ENCODE results near the gene MEGF10.
"Not testable (repeated sequence)": the region's sequence is repeated elsewhere in the genome, so short reads cannot be mapped to it uniquely, and the experiment has no call there.

The MEGF10 gene

DNA sequence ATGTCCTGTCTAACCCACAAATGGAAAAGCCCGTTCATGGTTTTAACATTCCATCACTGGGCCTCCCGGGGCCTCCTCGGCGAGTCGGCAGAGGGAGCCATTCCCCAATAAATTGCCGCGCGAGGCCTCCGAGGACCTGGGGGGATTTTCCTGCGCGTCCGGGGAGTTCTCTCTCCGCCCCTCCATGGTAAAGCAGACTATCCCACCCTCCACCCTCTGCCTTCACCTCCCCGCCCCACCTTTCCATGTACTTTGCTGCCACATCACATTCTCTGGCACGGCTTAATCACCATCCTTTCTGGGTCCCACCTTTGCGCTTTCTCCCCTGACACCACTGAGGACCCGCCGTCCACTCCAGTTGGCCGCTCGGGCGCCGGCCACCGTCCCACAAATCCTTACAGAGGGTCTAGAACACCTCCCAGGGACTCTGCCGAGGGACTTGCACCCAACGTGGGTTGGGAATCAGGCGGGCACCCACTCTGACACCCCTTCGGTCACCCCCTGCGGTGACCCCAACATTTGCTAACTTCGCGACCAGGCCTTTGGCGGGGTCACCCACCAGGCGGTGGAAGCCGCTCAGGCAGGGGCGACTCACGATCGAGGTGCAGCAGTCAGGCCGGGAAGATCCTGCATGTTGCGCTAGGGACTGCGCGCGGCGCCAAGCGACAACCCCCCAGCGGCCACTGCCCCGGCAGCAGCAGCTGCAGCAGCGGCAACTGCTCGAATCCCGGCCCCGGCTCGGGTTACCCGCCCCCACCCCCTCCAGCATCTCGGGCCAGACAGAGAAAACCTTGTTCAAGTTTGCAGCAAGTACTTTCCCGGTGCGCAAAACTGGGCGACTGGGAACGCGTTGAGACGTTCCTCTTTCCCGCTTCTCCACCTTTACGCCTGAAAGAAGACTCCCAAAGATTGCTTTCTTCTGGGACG lies at the start of gene MEGF10:
Gene MEGF10 (plus strand): TSS at position 778 of the 927 bp plus-strand sequence. CDS start 40,513 bp downstream, outside the sequence.
- DNase-seq = no peak

DNA sequence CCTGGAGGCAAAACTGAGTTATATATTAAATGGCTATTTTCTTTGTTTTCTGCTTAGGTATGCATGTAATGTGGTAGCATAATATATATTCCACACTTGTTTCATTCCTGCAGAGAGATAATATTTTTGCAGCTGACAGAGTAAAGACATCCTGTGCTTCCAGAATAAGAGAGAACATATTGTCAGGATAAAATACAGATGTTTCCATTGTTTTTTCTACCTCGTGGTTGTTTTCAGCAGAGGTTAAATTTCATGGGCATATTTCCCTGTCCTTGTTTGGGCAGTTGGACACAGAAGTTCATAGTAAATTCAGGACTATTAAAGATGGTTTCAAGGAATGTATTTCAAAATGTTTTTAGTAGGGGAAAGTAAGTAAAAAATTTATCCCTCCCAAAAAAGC lies 47.6 kb upstream of the MEGF10 start:
- no peak for DNase-seq

DNA sequence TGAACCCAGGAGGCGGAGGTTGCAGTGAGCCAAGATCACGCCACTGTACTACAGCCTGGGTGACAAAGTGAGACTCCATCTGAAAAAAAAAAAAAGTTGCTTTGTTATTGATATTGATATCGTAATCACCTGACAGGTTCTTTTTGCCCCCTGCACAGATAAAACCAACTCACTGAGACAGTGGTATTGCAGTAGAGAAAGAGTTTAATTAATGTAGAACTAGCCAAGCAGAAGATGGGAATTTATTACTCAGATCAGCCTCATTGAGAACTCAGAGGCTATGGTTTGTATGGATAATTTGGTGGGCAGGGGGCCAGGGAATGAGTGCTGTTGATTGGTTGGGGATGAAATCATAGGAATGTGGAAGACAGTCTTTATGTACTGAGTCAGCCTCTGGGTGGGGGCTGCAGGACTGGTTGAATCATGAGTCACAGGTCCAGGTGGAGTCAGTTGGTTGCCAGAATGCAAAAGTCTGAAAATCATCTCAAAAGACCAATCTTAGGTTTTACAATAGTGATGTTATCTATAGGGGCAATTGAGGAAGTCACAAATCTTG lies 35.8 kb upstream of the MEGF10 start:
- no peak for DNase-seq

DNA sequence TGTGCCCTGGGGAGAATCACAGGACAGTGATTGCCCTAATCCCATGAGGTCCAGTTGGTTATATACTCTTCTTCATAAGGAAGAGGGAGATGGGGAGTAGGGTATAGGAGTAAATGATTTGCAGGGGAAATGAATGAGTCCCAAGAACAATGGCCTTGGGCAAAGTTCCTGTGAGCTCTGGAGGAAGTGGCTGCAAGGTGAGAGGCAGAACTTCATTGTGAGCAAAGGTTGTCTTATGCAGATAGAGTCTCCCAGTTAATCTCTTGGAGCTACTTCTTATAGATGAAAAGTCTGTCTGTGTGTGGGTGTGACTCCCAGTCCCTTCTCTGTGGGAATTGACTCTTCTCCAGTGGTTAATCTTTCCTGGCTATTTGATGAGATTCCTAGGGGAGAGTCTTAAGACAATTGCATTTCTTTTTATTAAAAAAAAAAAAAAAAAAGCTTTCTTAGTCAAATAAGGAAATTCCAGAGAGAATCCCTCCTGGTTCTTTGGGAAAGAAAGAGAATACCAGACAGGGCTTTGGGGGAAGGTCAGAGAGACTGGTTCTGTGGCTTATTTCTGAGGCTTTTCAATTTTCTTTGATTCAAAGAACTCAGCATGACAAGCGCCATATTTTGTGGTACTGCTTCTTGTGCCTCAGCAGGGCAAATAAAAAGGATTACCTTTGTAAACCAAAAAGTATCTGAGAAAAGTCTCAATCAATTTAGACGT lies 33.6 kb upstream of the MEGF10 start:
- DNase-seq = no peak

DNA sequence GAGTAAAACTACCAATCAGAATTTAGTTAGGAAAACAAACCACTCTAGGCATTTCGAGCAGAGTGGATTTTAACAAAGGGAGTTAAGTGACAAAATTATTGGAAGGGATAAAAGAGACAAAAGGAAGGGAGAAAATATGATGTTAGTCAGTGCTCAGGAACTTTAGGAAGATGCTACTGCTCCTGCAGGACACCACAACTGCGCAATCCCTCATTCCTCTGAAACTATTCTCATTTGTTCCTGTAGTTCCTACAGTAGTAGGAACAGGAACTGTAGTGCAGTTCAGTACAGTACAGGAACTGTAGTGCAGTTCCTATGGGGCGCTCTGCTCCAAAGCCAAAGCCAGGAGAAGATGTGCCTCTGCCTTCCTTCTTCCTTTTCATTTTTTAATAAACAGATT lies 29.9 kb upstream of the MEGF10 start:
- DNase-seq = no peak

DNA sequence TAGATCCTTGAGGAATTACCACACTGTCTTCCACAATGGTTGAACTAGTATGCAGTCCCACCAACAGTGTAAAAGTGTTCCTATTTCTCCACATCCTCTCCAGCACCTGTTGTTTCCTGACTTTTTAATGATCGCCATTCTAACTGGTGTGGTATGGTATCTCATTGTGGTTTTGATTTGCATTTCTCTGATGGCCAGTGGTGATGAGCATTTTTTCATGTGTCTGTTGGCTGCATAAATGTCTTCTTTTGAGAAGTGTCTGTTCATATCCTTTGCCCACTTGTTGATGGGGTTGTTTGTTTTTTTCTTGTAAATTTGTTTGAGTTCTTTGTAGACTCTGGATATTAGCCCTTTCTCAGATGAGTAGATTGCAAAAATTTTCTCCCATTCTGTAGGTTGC lies 25.1 kb upstream of the MEGF10 start:
- not testable (repeated sequence) for DNase-seq

DNA sequence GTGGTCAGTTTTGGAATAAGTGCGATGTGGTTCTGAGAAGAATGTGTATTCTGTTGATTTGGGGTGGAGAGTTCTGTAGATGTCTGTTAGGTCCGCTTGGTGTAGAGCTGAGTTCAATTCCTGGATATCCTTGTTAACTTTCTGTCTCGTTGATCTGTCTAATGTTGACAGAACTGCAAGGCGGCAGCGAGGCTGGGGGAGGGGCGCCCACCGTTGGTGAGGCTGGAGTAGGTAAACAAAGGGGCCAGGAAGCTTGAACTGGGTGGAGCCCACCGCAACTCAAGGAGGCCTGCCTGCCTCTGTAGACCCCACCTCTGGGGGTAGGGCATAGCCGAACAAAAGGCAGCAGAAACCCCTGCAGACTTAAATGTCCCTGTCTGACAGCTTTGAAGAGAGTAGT lies 22.3 kb upstream of the MEGF10 start:
- DNase-seq = not testable (repeated sequence)

DNA sequence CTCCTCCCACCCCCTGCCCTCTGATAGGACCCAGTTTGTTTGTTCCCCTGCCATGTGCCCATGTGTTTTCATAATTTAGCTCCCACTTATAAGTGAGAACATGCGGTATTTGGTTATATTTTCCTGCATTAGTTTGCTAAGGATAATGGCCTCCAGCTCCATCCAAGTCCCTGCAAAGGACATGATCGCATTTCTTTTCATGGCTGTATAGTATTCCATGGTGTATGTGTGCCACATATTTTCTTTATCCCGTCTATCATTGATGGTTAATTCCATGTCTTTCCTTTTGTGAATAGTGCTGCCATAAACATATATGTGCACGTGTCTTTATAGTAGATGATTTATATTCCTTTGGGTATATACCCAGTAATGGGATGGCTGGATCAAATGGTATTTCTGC lies 19.9 kb upstream of the MEGF10 start:
- DNase-seq = not testable (repeated sequence)

DNA sequence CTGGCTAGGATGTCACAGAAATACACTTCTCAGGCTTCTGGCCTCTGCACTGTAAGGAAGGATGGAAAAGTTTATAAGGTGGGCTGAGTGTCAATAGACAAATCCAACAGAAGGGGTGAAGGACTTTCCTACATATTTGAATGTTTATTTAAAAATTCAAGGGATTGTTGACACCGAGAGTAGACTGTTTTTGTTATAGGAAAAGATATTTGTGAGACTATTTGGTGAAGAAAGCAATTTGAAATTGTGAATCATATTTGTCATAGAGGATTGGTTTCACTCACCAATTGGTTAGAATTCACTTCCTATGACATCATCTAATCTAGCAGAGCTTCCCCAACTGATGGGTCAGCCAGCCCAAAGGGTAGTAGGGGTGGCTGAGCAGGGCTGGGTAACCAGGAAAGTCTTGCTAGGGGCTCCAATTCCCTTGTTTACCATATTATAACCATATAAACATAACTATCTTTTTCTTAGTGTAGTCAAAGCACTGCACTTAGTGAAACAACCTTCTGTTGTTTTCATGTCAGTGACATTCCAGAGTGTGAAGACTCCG lies 14.9 kb upstream of the MEGF10 start:
- no peak for DNase-seq

DNA sequence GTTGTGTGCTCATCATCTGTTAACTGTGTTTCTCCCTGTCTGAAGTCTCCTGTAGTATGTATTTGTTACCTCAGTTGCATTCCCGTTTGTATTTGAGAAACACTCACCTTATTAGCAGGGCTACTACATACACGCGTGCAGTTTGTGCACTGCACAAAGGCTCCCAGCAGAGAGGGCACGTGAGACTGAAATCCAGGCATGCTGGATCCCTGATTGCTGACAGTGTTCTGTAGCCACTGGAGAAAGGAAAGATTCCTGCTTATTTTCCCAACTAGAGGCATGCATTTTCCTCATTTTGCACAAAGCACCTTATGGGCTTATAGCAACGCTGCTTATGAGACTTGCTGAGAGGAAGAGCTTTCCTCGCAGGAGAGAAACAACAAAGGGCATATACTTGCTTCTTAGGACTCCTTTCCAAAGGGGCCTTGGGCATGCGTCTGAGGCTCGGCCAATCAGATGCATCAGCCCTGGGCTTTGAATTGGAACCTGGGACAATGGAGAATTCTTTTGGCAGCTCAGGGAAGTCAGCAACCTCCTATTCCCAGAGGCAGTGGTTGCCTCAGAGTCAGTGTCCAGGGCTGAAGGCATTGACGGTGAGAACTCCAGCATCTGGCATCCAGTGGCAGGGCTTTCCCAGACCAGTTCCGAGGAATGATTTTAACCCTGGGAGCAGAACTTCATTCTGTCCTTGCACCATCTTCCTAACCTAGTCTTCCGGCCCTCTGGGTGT lies 9.9 kb upstream of the MEGF10 start:
- DNase-seq = no peak

DNA sequence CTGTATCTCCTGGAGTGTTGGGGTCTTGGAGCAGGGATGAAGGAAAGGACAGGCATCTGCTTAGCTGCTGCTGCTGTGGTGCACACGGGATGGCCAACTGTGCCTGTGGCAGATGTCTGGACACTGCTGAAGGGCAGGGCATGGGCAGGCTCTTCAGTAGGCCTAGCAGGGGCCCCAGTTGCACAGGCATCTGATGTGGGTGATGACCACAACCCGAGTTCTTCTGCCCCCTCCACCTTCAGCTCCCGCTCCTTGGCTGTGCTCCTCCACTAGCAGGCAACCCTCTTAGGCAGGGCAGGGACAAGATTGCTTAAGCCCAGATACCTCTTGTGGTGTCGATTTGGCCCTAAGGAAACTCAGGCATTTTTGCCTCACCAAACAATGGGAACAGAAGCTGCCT lies 9.0 kb upstream of the MEGF10 start:
- no peak for DNase-seq

DNA sequence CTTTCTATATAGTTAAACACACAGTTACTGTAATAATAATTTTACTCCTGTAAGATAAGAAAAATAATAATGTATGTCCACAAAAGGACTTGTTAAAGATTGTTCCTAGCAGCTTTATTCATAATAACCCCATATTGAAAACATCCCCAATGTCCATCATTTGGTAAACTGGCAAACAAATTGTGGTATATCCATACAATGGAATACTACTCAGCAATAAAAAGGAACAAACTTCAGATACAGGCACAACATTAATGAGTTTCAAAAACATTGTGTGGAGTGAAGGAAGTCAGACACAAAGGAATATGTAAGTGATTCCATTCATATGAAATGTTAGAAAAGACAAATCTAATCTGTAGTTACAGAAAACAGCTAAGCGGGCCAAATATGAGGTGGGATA lies 1.9 kb upstream of the MEGF10 start:
- DNase-seq = no peak

DNA sequence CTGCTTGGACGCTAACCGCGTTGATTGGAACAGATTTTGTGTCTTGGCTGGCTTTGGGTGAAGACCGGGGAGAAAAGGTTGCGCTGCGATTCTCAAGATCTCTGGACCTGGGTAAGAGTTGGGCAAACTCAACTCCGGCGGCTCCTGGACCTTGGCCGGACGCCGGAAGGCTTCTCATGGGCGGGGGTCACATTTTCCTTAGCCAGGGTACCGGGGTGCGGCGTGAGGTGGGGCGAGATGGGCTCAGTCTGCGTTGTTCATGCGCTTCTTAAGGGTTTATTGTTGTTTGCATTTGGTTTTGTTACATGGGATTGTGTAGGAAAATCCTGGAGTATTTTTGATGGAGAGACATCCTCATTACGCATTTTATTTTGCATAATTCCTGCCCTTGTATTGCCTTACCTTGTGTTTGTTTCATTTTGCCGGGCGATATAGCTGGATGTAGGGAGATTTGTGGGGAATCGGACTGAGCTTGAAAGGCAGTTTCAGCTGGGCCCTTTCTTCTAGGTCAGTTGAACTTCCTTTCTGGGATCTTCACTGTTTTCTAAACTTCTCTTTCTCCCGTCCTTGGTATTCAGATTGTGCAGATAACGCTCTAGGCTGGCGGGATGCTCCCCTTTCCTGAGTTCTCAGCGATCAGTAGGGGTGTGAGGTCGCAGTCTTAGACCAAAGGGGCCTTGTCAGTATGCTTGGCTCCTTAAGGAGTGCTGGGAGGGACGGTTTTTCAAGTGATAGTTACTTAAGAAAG lies 524 bp downstream of the MEGF10 start:
- DNase-seq = no peak

DNA sequence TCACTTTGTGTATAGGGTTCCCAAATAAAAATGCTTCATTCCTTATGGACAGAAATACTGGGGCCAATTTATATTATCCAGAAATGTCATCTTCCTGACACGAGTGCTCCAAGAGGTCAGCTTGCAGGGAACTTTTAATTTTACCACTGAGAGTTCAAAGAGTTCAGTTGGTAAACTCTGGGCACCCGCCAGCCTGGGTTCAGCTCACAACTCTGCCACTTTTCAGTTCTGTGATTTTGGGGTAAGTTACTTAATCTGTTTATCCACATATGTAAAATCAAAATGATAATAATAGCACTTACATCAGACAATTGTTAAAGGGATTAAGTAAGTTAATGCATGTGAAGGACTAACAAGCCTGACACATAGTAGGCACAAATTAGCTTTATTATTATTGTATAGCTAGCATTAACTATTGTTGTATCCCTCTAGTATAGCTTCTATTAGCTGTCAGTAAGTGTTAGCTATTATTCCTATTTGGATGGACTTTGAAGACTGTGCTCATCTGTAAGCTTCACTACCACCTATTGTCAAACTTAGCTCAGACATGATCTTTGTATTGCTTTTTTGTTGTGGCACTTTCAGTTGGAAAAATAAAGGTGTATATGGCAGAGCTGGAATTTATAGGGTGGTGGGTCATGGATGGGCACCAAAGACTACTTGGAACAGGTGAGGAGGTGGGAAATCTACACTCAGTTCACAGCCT lies 1.6 kb downstream of the MEGF10 start:
- DNase-seq = no peak

DNA sequence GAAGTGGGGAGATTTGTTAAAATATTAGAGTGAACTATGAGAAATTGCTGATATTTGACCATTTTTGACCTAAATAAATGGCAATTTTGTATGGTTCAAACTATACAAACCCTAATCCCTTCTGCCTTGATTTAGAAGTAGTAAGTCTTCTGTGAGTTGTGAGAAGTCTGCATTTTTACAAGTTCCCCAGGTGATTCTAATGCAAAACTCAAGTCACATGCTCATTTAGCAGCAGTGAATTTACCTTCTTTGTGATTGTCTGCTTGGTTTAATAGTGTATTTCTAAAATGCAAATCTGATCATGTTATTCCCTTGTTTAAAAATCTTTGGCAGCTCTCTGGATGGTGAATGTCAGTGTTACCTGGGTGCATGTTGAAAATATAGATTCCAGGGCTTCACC lies 2.8 kb downstream of the MEGF10 start:
- DNase-seq = no peak

DNA sequence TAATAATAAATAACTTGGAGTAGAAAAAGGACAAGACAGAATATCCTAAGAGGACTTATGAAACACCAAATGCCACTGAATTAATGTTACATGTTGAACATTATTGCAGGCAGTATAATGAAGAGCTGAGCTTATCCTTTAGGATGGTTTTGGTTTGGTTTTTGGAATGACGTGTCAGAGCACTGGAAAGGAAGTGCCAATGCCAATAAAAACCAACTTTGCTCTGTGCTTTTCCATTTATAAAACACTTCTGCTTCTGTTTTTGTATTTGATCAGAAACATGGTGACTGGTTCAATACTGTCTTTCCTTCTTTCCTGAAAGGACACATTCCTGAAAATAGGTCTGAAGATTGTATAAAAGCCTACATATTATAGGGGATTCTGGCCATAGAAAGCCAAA lies 4.2 kb downstream of the MEGF10 start:
- DNase-seq = no peak

DNA sequence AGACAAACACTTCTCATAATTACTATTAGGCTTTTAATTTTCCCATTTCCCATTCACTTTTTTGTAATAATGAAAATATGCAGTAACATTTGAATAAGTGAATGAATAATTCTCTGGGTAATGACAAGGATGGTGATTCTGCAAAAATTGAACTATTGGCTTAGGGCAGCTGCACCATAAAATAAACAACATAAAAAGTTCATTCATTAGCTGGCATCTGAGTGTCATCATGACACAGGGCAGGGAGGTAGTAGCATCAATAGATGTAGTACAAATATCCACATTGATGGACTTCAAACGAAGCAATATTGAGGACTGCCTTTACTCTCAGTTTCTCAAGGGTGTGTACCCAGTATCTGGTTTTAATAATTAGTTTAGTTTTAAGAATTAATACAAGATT lies 4.9 kb downstream of the MEGF10 start:
- no peak for DNase-seq

DNA sequence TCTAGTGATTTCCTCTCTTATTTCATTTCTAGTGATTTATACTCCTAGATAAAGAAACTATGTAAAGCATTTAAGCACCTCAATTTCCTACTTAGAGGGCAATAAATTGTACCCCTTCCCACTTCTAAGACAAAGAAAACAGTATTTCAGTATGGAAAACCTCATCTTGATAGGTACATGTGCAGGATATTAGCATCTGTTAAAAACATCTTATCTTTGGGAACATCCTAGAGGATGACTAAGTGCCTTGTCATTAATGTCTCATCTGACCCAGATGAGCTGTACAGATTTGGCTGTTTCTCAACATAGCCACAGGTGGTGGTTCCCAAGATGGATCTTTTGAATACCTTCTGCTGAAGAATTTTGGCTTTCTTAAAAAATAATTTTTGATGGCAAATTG lies 5.7 kb downstream of the MEGF10 start:
- no peak for DNase-seq

DNA sequence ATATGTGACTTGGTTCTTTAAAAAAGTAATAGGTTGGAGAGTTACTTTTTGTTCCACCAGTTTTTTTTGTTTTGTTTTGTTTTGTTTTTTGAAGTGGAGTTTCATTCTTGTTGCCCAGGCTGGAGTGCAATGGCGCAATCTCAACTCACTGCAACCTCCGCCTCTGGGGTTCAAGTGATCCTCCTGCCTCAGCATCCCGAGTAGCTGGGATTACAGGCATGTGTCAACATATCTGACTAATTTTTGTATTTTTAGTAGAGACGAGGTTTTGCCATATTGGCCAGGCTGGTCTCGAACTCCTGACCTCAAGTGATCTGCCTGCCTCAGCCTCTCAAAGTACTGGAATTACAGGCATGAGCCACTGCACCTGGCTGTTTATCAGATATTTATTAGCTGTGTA lies 6.3 kb downstream of the MEGF10 start:
- not testable (repeated sequence) for DNase-seq

DNA sequence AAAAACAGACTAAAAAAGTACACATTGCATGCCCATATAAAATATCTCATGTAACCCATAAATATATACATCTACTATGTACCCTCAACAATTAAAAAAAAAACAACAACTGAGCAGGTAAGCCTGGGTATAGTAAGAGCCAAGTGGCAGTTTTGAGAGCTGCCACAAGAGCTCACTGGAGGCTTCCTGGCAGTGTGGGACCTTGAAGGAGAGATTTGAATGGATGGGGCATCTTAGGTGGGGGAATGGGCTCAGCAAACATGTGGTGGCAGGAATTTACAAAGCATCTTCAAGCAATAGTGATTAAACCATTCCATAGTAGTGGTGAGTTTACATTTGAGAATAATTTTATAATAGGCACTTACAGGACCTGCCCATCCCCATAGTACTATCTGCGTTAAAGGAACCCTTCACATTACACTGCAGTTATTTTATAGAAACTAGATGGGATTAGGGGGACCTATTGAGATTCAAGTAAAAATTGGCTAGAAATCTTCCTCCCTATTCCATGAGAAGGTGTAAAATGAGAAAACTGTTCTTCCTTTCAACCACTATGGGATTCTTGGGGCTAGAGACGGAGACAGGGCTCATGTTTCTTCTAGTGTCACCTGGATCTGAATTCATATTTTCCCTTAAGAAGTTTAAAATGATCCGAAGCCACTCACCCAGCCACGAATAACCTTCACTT lies 6.9 kb downstream of the MEGF10 start:
- DNase-seq = no peak

DNA sequence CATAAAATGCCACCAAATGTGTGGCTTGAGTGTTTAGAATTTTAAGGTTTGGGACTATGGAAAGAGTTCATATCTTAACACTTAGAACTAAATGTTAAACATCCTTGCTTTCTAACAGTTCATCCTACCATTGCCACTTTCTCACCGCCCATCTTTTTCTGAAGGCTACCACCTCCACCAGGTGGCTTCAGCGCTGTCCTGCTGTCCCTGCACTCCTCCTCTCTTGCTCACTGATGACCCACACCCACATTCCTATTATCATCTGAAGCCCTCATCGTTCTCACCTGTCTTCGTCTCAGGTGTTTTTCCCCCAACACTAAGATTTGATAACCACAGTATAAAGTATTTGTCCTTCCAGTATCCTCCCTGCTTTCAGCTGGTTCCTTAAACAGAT lies 7.4 kb downstream of the MEGF10 start:
- no peak for DNase-seq
